Suppressor macrophage (primary cell): ENCODE results near the gene BRF1.

Experiments used
- DNase-seq, 4 experiments: peaks; one replicate each; pipeline ENCODE4 v3.0.0-alpha.2; 2020 to 2022

Gene BRF1

DNA sequence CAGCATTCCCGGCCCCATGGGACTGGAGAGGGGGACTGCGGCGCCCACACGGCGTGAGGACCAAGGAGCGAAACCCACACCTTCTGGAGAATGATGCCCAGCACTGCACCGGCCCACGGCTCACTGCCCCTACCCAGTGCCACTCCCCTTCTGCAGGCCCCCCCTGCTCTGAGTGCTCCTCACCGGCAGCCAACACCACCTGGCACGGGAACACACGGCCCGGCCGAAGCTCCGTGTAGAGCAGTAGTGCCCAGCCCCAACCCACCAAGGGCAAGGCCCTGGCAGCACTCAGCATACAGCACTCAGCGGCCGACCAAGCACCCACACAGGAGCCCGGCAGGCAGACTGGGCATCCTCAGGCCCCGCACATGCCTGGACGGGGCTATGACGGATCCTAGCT lies 39.0 kb downstream of the BRF1 start:
- DNase-seq = no peak

DNA sequence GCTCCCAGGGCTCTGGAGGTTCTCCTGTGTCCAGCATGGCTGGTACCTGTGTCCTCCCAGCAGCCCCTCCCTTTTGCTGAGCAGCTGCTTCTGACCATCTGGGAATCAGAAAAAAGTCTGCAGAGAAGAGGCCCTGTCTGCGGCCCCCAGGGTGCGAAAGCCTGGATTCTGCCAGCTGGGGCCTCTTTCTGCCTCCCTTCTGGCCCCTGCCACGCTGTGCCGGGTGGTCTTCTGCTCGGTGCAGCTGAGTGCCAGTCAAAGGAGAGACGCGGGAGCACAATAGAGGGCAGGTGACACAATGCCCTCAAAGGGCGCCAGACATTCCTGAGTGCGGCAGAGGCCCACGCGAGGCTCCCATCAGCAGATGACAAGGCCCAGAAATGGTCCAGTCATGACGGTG lies 39.8 kb downstream of the BRF1 start:
- no peak for DNase-seq

DNA sequence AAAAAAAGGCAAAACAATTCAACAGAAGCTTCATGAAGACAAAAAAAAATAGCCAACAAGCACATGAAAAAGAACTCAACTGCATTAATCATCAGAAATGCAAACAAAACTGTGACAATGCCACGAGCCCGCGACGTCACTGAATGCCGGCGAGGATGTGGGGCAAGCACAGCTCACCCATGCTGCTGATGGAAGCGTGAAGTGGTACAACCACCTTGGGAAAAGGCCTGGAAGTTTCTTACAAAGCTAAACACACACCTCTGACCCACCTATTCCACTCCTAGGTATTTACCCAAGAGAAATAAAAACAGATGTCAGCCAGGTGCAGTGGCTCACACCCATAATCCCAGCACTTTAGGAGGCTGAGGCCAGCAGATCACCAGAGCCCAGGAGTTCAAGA lies 42.0 kb downstream of the BRF1 start:
- no peak for DNase-seq

DNA sequence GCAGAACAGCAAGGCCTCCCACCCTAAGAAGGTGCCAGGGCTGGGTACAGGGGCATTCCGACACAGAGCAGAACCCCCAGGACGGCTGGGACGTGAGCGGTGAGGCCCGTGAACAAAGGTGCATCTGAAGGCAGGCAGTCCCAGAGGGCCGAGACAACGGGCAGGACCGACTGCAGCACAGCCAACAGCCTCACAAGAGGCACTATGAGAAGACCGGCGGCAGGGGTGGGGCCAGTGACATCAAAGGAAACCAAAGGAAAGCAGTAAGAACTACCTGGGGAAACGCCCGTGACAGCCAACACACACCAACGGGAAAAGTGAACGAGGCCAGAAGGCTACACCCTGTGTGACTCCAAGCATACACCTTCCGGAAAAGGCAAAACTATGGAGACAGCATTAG lies 43.3 kb downstream of the BRF1 start:
- no peak for DNase-seq

DNA sequence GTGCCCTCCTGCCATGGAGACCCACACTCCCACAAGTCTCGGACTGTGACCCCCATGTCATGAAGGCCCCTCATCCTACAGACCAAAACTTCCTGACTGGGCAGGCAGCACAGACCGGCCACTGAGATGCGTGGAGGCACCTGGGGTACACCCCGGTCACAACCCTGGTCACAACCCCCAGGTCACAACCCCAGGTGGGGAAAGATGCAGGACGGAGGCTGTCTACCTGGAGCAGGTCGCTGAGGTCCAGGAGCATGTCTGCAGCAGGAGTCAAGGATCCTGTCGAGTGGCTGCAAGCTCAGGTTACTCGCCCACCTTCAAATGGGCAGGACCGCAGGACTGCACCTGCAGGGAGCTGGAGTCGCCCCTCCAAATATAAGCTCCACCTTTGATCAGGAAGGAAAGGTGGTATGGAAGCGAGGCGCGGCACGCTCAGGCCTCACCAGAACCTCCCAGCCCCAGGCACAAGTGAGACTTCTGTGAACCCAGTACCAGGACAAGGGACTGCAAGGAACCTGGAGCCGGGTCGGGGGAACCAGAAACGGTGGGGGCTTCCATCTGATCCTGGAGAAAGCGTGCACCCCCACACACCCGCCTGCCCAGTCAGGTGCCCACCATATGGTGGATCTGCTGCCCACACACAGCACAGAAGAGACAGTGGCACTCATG lies 44.4 kb downstream of the BRF1 start:
- DNase-seq = no peak

DNA sequence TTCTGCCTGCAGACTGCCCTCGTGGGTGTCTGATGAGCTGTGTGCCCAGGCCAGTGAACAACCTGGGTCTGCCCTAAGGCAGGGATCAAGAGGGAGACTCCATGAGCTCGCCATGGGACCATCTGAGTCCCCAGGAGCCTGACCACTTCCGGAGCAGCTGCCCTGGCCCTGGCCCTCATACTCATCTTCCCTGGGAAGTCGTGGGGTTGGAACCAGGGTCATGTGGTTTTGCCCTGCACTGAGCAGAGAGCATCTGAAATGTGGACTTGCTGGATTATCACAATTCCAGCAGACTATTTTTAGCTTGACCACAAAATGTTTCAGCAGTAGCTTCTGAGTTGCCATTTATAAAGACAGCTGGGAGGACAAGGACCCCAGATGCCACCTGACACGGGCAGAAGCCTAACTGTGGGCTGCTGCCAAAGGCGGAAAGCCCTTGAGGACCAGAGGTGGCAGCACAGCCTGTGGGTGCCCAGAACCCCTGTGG lies 45.7 kb downstream of the BRF1 start:
- peak; percentile 15 to 42 (median 30) for DNase-seq

DNA sequence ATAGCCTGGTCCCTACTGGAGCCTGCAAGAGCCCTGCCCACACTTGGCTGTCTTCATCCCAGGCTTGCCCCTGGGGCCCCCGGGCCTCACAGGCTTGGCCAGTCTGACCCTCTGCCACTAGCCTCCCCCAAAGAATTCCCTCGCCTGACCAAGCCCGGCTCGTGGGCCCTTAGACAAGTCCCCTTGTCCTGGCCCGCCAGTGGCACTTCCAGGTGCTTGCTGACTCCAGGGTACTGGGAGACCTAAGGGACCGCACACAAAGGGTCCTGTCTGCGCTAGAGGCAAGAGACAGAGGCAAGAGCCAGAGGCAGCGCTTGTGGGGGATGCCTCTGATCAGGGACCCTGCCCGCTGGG lies 47.5 kb downstream of the BRF1 start:
- no peak for DNase-seq

DNA sequence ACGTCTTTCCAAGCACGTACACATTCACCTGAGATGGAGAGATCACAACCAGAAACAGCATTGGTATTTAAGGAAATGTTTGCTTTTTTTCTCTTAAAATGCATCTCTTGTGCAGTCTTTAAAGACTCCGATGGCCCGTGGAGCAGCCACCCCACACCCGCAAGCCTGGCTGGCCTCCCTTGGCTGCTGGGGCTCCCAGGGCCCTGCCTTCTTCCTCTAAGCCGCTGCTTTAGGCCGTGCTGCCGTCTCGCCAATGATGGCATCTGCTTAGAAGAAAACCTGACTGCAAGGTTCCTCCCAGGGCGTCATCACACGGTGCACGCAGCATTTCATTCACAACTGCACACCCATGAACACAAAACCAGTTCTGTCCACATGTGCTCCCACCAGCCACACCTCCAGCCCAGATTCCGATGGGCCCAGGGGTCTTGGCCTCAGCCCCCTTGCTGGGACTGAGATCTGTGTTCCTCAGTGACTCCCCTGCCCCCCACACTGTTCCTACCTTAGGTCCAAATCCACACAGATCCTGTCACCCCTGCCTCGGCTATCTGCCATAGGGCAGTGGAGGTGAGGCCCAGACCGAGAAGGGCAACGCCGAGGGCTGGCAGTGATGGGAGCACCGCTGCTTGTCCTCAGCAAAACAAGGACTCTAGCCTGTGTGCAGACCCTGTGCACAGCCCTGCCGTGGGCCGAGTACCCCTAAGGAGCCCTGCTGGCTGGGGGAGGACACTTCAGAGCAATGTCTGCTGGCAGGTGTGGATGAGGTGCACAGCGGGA lies 48.1 kb downstream of the BRF1 start:
- DNase-seq = no peak

DNA sequence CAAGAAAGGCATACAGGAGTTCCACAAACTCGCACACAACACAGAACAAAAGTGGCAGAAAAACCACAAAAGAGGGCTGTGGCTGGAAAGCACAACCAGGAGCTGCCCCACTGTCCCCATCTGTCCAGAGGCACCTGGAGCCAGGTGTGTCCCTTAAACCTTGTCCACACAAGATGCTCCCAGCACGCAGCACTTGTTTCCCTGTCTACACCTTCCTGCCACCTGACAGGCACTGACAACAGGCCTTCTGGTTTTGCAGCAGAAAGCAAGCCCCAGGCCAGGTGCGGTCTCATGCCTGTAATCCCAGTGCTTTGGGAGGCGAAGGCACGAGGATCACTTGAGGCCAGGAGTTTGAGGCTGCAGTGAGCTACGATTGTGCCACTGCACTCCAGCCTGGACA lies 48.9 kb downstream of the BRF1 start:
- no peak for DNase-seq

DNA sequence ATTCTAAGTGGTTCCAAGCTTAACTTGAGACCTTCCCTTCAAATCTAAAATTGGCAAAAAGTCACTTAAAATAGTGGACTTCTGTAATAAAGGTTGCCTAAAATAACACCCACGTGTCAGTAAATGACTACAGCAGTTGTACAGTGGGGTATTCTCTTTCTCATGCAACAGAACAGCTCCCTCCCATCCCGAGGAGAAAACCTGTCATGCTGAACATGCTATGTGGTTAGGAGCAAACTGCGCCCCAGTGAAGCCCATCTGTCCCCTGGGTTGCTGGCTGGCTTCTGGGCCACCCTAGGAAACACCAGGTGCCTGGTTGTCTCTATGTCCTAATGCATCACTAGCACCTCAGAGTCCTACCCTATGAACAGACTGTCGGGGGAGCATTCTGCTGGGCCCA lies 49.8 kb downstream of the BRF1 start:
- no peak for DNase-seq

DNA sequence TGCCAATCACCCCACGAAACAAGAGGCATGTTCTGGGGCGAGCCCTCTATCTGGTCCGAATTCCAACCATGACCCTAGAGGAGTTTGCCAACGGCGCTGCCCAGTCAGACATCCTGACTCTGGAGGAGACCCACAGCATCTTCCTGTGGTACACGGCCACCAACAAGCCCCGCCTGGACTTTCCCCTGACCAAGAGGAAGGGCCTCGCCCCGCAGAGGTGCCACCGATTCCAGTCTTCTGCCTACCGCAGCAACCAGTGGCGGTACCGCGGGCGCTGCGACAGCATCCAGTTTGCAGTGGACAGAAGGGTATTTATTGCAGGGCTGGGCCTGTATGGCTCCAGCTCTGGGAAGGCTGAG lies 50.8 kb downstream of the BRF1 start:
- no peak for DNase-seq

DNA sequence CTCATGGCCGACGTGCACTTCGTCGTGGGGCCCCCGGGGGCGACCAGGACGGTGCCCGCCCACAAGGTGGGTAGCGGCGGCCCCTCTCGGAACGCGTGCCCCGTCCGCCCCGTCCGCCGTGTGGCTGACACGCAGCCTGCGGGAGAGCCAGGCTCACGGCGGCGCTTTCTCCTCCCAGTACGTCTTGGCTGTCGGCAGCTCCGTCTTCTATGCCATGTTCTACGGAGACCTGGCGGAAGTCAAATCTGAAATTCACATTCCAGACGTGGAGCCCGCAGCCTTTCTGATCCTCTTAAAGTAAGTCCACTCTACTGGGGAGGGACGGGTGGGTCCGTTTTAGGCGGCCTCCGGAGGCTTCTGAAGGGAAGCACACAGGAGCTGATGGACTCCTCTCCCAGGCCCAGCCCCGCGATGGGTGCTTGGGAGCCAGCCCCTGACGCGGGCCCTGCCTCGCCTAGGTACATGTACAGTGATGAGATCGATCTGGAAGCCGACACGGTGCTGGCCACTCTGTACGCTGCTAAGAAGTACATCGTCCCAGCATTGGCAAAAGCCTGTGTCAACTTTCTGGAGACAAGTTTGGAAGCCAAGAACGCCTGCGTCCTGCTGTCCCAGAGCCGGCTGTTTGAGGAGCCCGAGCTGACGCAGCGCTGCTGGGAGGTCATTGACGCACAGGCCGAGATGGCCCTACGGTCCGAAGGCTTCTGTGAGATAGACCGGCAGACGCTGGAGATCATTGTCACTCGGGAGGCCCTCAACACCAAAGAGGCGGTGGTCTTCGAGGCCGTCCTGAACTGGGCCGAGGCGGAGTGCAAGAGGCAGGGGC lies 51.4 kb downstream of the BRF1 start:
- DNase-seq = no peak

DNA sequence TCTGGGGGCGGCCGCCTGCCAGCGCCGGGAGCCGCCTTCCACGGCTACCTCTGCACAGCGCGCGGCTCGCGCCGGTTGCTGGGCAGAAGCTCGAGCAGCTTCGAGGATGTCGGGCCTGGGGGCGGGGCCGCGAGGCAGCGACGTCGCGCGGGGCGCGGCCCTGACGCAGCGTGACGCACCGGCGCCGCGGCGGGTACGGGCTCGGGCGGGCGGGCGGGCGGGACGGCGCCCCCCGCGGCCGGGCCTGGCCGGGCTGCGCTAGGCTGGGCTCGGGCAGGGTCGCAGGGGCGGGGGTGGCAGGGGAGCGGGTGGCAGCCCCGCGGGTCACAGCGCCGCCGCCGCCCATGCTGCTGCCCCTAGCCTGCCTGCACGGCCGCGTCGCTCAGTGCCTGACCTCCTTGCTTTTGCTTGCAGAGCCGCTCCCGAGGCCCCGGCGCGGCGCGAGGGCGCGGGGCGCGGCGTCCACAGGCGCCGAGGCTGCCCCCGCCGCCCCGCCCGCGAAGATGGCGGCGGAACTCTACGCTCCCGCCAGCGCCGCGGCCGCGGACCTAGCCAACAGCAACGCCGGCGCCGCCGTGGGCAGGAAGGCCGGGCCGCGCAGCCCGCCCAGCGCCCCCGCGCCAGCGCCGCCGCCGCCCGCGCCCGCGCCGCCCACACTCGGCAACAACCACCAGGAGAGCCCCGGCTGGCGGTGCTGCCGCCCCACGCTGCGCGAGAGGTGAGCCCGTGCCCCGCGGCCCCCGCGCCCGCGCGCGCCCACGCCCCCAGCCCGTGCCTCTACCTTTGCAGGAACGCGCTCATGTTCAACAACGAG lies 52.2 kb downstream of the BRF1 start, which contains the start of gene BTBD6:
TSS of gene BTBD6 (plus strand) at position 166 of the 814 bp plus-strand sequence. CDS start at position 345, 179 bp downstream.
- peak; percentile 89 to 97 (median 93) for DNase-seq

DNA sequence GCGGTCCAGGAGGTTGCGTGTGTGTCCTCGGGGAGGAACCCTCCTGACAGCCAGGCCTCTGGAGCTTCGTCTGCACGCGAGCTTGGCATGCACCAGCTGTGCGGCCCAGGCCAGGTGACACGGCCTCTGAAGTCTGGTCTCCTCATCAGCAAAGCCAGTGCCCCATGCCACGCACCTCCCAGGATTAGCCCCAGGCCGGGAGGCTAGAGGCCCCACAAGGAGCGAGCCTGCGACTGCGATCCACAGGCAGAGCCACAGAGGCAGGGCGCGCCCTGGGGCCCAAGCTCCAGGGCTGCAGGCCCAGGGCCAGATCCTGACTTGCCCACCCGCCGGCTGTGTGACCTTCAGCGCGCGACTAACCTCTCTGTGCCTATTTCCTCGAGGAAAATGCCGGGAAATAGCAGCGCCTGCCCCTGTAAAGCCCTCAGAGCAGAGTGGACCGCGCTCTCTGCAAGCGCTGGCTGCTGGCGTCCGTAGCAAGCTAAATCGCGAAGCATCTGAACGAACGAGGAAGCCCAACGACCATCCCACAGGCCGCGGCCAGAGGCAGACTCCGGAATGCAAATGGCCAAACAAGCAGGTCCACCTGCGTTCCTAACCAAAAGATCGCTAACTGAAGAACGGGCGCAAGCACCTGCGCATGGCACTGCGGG lies 53.0 kb downstream of the BRF1 start:
- DNase-seq = no peak

DNA sequence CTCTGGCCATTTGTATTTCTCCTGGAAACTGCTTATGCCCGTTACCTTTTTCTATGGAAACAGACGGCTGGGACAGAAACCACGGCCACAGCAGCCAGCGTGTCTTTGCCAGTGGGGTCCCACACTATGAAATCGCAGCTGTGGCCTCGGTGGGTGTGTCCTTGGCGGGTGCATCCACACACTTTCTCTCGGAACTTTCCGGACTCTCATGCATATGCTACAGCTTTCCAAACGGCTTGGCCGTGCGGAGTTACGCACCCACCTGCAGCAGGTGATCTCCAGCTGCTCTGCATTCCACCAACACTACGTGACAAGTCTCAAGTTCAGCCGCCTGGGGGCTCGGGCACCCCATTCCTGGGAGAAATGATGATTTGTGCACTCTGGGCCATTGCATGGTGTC lies 53.8 kb downstream of the BRF1 start:
- DNase-seq = no peak

DNA sequence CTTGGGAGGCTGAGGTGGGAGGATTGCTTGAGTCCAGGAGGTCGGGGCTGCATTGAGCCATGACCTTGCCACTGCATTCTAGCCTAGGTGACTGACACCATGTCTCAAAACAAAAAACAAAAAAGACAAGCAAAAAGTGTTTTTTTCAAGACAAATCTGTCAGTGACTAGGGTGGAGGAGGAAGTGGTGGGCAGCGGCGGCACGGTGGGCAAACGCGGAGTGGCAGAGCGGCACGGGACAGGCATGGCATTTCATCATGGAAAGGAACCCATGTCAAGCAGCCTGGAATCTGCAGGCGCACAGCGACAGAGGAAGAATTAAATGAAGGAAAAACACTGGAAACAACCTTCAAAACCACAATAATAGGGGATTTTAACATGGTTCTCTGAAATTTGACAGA lies 56.5 kb downstream of the BRF1 start:
- DNase-seq = no peak

DNA sequence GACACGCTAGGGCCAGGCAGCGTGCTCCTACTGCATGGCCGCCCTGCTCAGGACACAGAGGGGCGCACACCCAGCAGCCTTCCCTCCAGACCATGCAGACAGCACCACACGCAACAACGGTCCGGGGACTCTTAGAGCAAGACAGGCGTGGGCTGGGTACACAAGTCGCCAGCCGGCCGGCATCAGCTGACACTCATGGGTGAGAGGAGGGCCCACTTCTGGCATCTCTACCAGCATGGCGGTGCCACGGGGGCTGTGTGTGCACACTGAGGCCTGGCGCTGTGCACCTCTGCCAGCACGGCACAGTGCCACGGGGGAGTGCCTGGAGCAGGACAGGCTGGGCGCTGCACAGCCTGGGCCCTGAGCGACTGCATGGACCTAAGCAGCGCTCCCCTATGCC lies 59.2 kb downstream of the BRF1 start:
- DNase-seq = no peak

DNA sequence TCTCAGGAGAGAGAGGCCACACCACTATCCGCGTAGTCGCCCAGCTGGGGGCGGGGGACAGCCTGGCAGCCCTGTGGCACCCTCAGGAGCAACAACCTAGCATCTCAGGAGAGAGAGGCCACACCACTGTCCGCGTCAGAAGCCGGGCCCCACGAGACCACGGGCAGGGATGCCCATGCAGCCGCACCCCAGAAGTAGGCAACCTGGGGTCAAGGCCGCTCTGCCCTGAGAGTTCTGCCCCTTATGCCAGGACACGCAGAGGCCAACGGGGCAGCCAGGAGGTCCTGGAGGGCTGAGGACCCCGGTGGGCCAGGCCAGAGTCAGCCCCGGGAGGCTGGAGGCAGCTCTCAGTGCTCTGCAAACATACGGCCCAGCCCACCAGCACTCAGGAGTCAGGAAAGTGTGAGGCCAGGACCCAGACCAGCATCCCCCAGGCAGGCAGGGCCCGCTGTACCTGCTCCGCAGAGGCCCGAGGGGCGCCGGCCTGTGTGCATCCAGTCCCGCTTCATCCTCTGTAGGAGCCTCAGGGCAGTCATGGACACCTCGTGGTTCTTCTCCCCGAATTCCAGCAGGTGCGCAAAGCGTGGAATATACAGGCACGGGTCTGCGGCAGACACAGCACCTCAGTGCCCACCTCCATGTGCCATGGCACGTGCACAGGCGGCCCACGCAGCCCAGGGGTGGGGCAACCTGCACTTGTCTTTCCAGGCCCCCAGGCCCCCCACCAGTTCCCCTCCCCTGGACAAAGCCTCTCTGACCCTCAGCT lies 59.8 kb downstream of the BRF1 start:
- no peak for DNase-seq

DNA sequence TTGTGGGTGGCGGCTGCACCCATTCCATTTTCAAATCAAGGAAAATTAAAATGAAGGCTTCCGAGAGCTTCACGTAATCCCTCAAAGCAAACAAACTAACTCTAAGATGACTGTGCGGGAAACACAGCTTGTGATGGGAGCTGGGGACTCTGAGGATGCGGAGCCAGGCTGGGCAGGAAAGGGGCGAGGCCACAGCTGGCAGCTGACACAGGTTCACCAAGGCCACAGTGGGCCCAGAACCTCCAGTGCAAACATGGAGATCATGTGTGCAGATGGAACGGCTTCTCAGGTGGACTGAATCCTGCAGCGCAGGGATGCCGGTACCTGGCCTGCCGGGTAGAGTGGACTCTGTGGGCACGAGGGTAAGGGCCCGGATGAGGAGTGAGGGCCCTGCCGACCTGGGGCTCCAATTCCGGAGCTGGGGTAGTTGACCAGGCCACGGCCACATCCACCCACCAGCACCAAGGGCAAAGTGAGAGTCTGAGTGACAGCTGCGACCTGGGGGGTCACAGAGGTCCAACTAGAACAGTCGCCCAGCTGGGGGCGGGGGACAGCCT lies 71.6 kb downstream of the BRF1 start:
- DNase-seq = no peak

DNA sequence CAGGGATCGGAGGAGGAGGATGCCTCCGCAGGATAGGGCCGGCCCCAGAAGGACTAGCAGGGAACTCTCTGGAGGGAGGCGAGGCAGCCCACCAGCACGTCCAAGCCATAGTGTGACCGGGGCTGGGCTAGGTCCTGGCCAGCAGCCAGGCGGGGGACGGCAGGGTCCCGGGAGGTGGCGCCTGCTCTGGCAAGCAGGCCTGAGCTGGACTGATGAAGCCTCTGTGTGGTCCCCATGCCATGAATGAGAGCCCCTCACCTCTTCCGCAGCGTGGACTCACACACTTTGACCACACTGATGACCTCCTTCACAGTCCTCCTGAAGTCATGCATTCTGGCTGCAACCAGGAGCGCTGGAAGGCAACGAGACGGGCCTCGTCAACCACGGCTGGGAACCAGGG lies 72.2 kb downstream of the BRF1 start:
- no peak for DNase-seq

DNA sequence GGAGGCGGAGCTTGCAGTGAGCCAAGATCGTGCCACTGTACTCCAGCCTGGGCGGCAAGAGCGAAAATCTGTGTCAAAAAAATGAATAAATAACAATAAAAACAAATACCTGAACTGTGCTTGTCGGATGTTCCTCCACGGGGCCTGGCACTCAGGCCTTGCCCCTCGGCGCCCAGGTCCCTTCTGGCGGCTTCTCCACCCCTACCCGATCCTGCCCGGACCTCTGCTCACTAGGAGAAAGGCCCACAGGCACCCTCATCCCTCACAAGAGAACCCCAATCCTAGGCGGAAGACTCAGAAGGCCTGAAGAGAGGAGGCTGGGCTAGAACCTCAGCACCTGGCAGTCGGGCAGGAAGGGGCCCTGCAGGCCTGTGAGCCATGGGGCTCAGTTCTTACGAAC lies 73.5 kb downstream of the BRF1 start:
- DNase-seq = no peak
